ENCODE data around the gene LRIT2.

Gene LRIT2

GRCh38 chr10:84227810-84228209 is 2.5 kb upstream of the LRIT2 start:
- Histone ChIP-seq H3K4me3 (ENCODE audit: insufficient read length, low read depth) (no peak overlapping the region), H3K9me3 (ENCODE audit: insufficient read depth, low read length) (no peaks in the 10 kb centered on the region), H3K36me3 (ENCODE audit: insufficient read depth, insufficient read length, low read length) (no peaks in the 10 kb centered on the region), H3K9ac (ENCODE audit: insufficient read length, low read depth) (no peak overlapping the region), H3K4me1 (ENCODE audit: insufficient read depth, insufficient read length) (no peaks in the 10 kb centered on the region), H3K27me3 (ENCODE audit: insufficient read depth, insufficient read length) (no peaks in the 10 kb centered on the region)
- TF ChIP-seq ZNF274 (IDR thresholded peaks at IDR 0.05; ENCODE audit: low read depth, low read length), result no peak
- no peak for TF ChIP-seq YY1 (IDR thresholded peaks at IDR 0.05; ENCODE audit: insufficient read depth, insufficient read length)
- no peak for TF ChIP-seq SUZ12 (IDR thresholded peaks at IDR 0.05; ENCODE audit: extremely low read depth, insufficient read depth, insufficient read length)
- DNase-seq (ENCODE audit: low read depth, low spot score), result no peak

GRCh38 chr10:84226616-84227015 is 1.3 kb upstream of the LRIT2 start:
- TF ChIP-seq YY1 (IDR thresholded peaks at IDR 0.05; ENCODE audit: insufficient read depth, insufficient read length) (no peak), SUZ12 (IDR thresholded peaks at IDR 0.05; ENCODE audit: extremely low read depth, insufficient read depth, insufficient read length) (no peak), ZNF274 (IDR thresholded peaks at IDR 0.05; ENCODE audit: low read depth, low read length) (no peak)
- no peak for DNase-seq (ENCODE audit: low read depth, low spot score)
- Histone ChIP-seq H3K9ac (ENCODE audit: insufficient read length, low read depth) (no peak overlapping the region), H3K4me1 (ENCODE audit: insufficient read depth, insufficient read length) (no peaks in the 10 kb centered on the region), H3K9me3 (ENCODE audit: insufficient read depth, low read length) (no peaks in the 10 kb centered on the region), H3K4me3 (ENCODE audit: insufficient read length, low read depth) (no peak overlapping the region), H3K36me3 (ENCODE audit: insufficient read depth, insufficient read length, low read length) (no peaks in the 10 kb centered on the region), H3K27me3 (ENCODE audit: insufficient read depth, insufficient read length) (no peaks in the 10 kb centered on the region)

GRCh38 chr10:84224411-84225028 is 824 bp downstream of the LRIT2 start:
- TF ChIP-seq ZNF274 (IDR thresholded peaks at IDR 0.05; ENCODE audit: low read depth, low read length), result no peak
- no peak for TF ChIP-seq YY1 (IDR thresholded peaks at IDR 0.05; ENCODE audit: insufficient read depth, insufficient read length)
- no peak for TF ChIP-seq SUZ12 (IDR thresholded peaks at IDR 0.05; ENCODE audit: extremely low read depth, insufficient read depth, insufficient read length)
- DNase-seq (ENCODE audit: low read depth, low spot score), result no peak

GRCh38 chr10:84221916-84222315 is 3.4 kb downstream of the LRIT2 start:
- Histone ChIP-seq H3K9me3 (ENCODE audit: insufficient read depth, low read length) (no peaks in the 10 kb centered on the region), H3K36me3 (ENCODE audit: insufficient read depth, insufficient read length, low read length) (no peaks in the 10 kb centered on the region), H3K27me3 (ENCODE audit: insufficient read depth, insufficient read length) (no peaks in the 10 kb centered on the region), H3K4me3 (ENCODE audit: insufficient read length, low read depth) (no peak overlapping the region), H3K9ac (ENCODE audit: insufficient read length, low read depth) (no peak overlapping the region), H3K4me1 (ENCODE audit: insufficient read depth, insufficient read length) (no peaks in the 10 kb centered on the region)
- no peak for DNase-seq (ENCODE audit: low read depth, low spot score)
- TF ChIP-seq SUZ12 (IDR thresholded peaks at IDR 0.05; ENCODE audit: extremely low read depth, insufficient read depth, insufficient read length), result no peak
- TF ChIP-seq ZNF274 (IDR thresholded peaks at IDR 0.05; ENCODE audit: low read depth, low read length), result no peak
- TF ChIP-seq YY1 (IDR thresholded peaks at IDR 0.05; ENCODE audit: insufficient read depth, insufficient read length), result no peak

More at GRCh38 chr10:84224411-84225028, 824 bp downstream of the LRIT2 start:
- no peak overlapping the region for H3K9ac ChIP-seq (ENCODE audit: insufficient read length, low read depth)
- no peak overlapping the region for H3K4me3 ChIP-seq (ENCODE audit: insufficient read length, low read depth)
- H3K27me3 ChIP-seq (ENCODE audit: insufficient read depth, insufficient read length), result no peaks in the 10 kb centered on the region
- H3K9me3 ChIP-seq (ENCODE audit: insufficient read depth, low read length), result no peaks in the 10 kb centered on the region
- H3K4me1 ChIP-seq (ENCODE audit: insufficient read depth, insufficient read length), result no peaks in the 10 kb centered on the region
- no peaks in the 10 kb centered on the region for H3K36me3 ChIP-seq (ENCODE audit: insufficient read depth, insufficient read length, low read length)

GRCh38 chr10:84217746-84218145 is 7.6 kb downstream of the LRIT2 start:
- TF ChIP-seq YY1 (IDR thresholded peaks at IDR 0.05; ENCODE audit: insufficient read depth, insufficient read length), result no peak
- no peak for TF ChIP-seq SUZ12 (IDR thresholded peaks at IDR 0.05; ENCODE audit: extremely low read depth, insufficient read depth, insufficient read length)
- no peak for TF ChIP-seq ZNF274 (IDR thresholded peaks at IDR 0.05; ENCODE audit: low read depth, low read length)
- Histone ChIP-seq H3K4me3 (ENCODE audit: insufficient read length, low read depth) (no peak overlapping the region), H3K9ac (ENCODE audit: insufficient read length, low read depth) (no peak overlapping the region), H3K27me3 (ENCODE audit: insufficient read depth, insufficient read length) (no peaks in the 10 kb centered on the region), H3K9me3 (ENCODE audit: insufficient read depth, low read length) (no peaks in the 10 kb centered on the region), H3K4me1 (ENCODE audit: insufficient read depth, insufficient read length) (no peaks in the 10 kb centered on the region), H3K36me3 (ENCODE audit: insufficient read depth, insufficient read length, low read length) (no peaks in the 10 kb centered on the region)
- no peak for DNase-seq (ENCODE audit: low read depth, low spot score)

- Histone ChIP-seq H3K9me3 (ENCODE audit: insufficient read depth, low read length) (no peaks in the 10 kb centered on the region), H3K4me1 (ENCODE audit: insufficient read depth, insufficient read length) (no peaks in the 10 kb centered on the region), H3K36me3 (ENCODE audit: insufficient read depth, insufficient read length, low read length) (no peaks in the 10 kb centered on the region), H3K27me3 (ENCODE audit: insufficient read depth, insufficient read length) (no peaks in the 10 kb centered on the region), H3K4me3 (ENCODE audit: insufficient read length, low read depth) (no peak overlapping the region), H3K9ac (ENCODE audit: insufficient read length, low read depth) (no peak overlapping the region)
- TF ChIP-seq YY1 (IDR thresholded peaks at IDR 0.05; ENCODE audit: insufficient read depth, insufficient read length), result no peak
- no peak for TF ChIP-seq ZNF274 (IDR thresholded peaks at IDR 0.05; ENCODE audit: low read depth, low read length)
- TF ChIP-seq SUZ12 (IDR thresholded peaks at IDR 0.05; ENCODE audit: extremely low read depth, insufficient read depth, insufficient read length), result no peak
- DNase-seq (ENCODE audit: low read depth, low spot score), result no peak
Observed at GRCh38 chr10:84216834-84217233, 8.5 kb downstream of the LRIT2 start.

- Histone ChIP-seq H3K36me3 (ENCODE audit: insufficient read depth, insufficient read length, low read length) (no peaks in the 10 kb centered on the region), H3K4me1 (ENCODE audit: insufficient read depth, insufficient read length) (no peaks in the 10 kb centered on the region), H3K4me3 (ENCODE audit: insufficient read length, low read depth) (no peak overlapping the region), H3K9me3 (ENCODE audit: insufficient read depth, low read length) (no peaks in the 10 kb centered on the region), H3K27me3 (ENCODE audit: insufficient read depth, insufficient read length) (no peaks in the 10 kb centered on the region), H3K9ac (ENCODE audit: insufficient read length, low read depth) (no peak overlapping the region)
- peak; percentile 25 for DNase-seq (ENCODE audit: low read depth, low spot score)
- TF ChIP-seq YY1 (IDR thresholded peaks at IDR 0.05; ENCODE audit: insufficient read depth, insufficient read length), result no peak
- TF ChIP-seq ZNF274 (IDR thresholded peaks at IDR 0.05; ENCODE audit: low read depth, low read length), result no peak
- TF ChIP-seq SUZ12 (IDR thresholded peaks at IDR 0.05; ENCODE audit: extremely low read depth, insufficient read depth, insufficient read length), result no peak
Observed at GRCh38 chr10:84214612-84215235, 10.6 kb downstream of the LRIT2 start.

Data from NT2/D1 (cell line).